ENCODE data around the gene DCK. TPM values are rescaled to one million over a fixed set of nuclear protein-coding genes. Genes with fewer than 3 reads are reported as not detected.
"Not testable (repeated sequence)": the region's sequence is repeated elsewhere in the genome, so short reads cannot be mapped to it uniquely, and the experiment has no call there.

Gene DCK
- polyA plus RNA-seq, 4 donors: 33.5 to 47.1 (median 42.3) TPM

GRCh38 chr4:71053613-71054012, 60.2 kb downstream of the DCK start:
- not testable (repeated sequence) for DNase-seq (ENCODE audit: low read depth in 4 of 4, low spot score in 3 of 4)

DNA sequence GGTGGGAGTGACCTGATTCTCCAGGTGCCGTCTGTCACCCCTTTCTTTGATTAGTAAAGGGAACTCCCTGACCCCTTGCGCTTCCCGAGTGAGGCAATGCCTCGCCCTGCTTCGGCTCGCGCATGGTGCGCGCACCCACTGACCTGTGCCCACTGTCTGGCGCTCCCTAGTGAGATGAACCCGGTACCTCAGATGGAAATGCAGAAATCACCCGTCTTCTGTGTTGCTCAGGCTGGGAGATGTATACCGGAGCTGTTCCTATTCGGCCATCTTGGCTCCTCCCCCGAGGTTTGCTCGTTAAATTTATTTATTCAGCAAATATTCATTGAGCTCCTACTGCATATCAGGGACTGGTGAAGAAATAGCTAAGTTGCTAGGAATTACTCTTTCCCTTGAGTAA, 66.1 kb downstream of the DCK start:
- not testable (repeated sequence) for DNase-seq (ENCODE audit: low read depth in 4 of 4, low spot score in 3 of 4)

GRCh38 chr4:71062436-71062835, 69.0 kb downstream of the DCK start:
- no peak for DNase-seq (ENCODE audit: low read depth in 4 of 4, low spot score in 3 of 4)

GRCh38 chr4:71063711-71064110, 70.3 kb downstream of the DCK start:
- no peak for DNase-seq (ENCODE audit: low read depth in 4 of 4, low spot score in 3 of 4)

DNA sequence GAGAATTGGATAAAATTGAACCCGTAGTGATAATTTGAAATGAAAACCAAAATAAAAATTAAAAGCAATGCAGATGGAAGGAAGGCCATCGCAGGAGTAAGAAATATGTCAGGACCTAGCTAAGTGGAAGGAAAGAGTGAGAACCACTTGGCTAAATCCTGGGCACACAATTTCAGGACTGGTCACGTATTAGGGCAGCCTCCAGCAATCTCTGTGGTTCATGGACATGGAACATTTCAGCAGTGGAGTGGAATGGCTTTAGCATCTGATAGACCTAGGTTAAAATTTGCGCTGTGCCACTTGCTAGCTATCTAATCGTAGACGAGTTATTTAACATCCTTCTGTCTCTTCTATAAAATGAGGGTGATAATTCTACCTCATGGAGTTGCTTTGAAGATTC, 71.1 kb downstream of the DCK start:
- DNase-seq (ENCODE audit: low read depth in 4 of 4, low spot score in 3 of 4): no peak

DNA sequence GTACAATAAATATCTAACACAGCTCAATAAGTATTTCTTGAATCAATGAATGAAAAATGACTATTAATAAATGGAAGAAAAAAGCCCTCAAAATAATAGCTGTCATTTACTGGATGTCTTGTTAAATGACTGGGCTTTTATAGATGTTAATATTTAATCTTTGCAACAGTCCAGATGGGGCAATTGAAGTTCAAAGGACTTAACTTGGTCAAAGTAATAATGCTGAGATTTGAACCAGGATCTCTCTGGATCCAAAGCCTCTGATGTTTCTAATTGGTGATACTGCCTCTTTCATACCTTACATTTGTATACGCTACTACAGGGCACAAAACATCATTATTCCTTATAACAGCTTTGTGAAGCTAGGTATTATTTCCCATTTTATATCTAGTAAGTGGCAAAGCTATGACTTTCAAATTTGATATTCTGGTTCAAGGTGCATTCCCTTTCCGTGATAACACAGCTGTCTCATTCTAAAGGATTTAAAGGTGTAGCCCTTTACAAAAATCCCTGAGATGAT, 72.6 kb downstream of the DCK start:
- DNase-seq (ENCODE audit: low read depth in 4 of 4, low spot score in 3 of 4): no peak

DNA sequence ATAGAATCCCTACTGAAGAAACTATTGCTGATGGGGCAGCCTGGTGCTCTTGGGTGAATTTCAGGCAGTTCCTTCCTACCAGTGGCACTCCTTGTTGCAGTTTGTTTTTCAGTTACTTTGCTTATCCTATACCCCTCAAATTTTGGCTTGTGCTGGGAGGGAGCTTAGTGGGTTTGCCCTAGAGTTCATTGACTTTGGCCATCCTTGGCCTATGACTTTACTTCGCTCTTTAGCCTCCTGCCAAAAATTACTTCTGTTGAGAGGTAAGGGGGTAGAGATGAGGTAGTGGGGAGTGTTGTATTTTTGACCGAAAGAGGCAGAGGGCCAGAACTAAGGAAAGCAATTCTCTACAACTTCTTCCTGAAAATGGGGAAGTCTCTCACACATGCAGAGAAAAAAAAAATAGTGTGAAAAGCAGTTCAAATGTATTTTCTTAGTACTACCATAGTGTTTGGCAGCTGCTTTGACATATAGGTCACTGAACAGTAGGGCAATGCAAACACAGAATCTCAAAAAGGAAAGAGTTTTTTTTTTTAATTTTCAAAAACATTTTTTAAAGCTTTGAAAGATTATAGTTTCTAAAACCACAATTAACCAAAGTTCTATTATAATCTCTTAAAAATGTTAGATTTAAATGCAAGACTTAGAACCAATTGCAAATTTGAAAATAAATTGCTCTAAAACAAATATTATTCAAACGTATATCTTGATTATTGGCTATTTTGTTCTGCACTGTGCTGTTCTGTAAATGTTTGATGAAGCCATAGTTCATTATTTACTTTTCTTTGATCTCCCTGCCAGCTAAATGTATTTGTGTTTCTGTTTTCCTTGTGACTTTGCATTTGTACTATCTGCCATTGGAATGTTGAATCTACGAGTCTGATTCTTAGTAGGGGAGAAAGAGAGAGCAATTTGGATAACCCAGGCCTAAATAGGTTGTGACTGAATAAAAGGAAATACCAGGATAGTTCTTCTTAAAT, 73.6 kb downstream of the DCK start:
- no peak for DNase-seq (ENCODE audit: low read depth in 4 of 4, low spot score in 3 of 4)

DNA sequence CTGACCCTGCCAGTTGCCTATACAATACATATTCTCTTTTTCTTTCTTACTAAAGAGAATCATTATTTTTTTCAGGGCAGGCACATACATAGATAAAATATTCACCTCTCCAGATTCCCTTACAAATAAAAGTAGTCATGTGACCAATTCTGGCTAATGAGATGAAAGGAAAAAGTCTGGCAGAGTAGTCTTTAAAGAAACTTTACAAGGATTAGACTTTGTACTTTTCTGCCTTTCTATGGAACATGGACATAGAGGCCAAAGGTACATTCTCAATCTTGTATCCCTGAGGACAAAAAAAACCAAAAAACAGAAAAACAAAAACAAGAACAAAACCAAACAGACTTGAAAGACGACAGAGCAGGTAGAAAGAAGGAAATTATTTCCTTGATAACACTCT, 75.6 kb downstream of the DCK start:
- DNase-seq (ENCODE audit: low read depth in 4 of 4, low spot score in 3 of 4): no peak

DNA sequence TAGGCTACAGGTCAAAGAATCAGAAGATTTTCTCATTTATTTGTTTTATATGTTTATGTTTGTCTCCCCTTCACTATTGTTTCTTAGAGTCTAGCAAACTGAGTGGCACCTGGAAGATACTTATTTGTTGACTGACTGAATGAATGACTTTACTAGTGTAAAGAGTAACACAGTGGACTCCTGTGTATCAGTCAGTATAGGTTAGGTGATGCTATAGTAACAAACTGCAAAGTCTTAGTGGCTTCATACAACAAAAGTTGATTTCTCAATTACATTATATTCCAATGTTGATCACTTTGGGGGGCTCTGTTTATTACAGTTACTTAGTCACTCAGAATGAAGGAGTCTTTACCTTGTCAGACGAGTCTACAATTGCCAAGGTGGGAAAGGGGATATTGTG, 76.6 kb downstream of the DCK start:
- DNase-seq (ENCODE audit: low read depth in 4 of 4, low spot score in 3 of 4): no peak

- no peak for DNase-seq (ENCODE audit: low read depth in 4 of 4, low spot score in 3 of 4)
Measured at GRCh38 chr4:71074452-71075299, 81.2 kb downstream of the DCK start.

Other genes with a start within 250 kb of the DCK start
- gene GRSF1, start 153.8 kb upstream of the DCK start, polyA plus RNA-seq (ENCODE audit: insufficient read length in 4 of 4): 100 to 1,000 TPM; 118 to 139 (median 137) TPM
- 10 to 100 TPM; 40.5 to 52.9 (median 45.9) TPM for gene MOB1B, start 91.3 kb upstream of the DCK start, polyA plus RNA-seq (ENCODE audit: insufficient read length in 4 of 4)